Neural progenitor cell (in vitro differentiated cells): Measurements from ENCODE around the gene SLC31A2.

ENCODE experiments used
- CTCF ChIP-seq: fragments of 200-600 bp; sonication (generic); IDR thresholded peaks from 2 replicates; pipeline ENCODE4 v1.5.1; 2017; ENCODE audit warnings: antibody characterized with exemption, mild to moderate bottlenecking
- EZH2 ChIP-seq: fragments of 200-600 bp; sonication (generic); IDR thresholded peaks from 2 replicates; pipeline ENCODE4 v1.6.1; 2017; ENCODE audit warnings: antibody characterized with exemption, mild to moderate bottlenecking, moderate library complexity

GRCh38 chr9:113166039-113166438 is 15.2 kb downstream of the SLC31A2 start:
- TF ChIP-seq CTCF (no peak), EZH2 (no peak)
